Peyer's patch (tissue), 4 donors: ENCODE measurements around the gene ENTPD1. TPM values are rescaled to one million over a fixed set of nuclear protein-coding genes. Genes with fewer than 3 reads are reported as not detected.
"Not testable (repeated sequence)": the region's sequence is repeated elsewhere in the genome, so short reads cannot be mapped to it uniquely, and the experiment has no call there.

Experiments
- DNase-seq, 3 donors: peaks; one replicate each; pipeline ENCODE4 v3.0.0-alpha.2; 2017 to 2019
- H3K27ac ChIP-seq, 4 donors: fragments of 200-600 bp; sonication (generic); one replicate each; pipeline ENCODE4 v1.5.1; 2016 to 2019
- H3K27me3 ChIP-seq, 2 donors: fragments of 200-600 bp; sonication (generic); one replicate each; pipeline ENCODE4 v1.5.1; 2019
- H3K36me3 ChIP-seq, 3 donors: fragments of 200-600 bp; sonication (generic); one replicate each; pipeline ENCODE4 v1.5.1; 2016 to 2019
- H3K4me1 ChIP-seq, 4 donors: fragments of 200-600 bp; sonication (generic); one replicate each; pipeline ENCODE4 v1.5.1; 2016 to 2019
- H3K4me3 ChIP-seq, 4 donors: fragments of 200-600 bp; sonication (generic); 1 replicate in 3 of 4; 2 replicates in 1 of 4; pipeline ENCODE4 v1.5.1; 2016 to 2019; ENCODE audit warnings: mild to moderate bottlenecking in 1 of 4
- H3K9me3 ChIP-seq, 4 donors: fragments of 200-600 bp; sonication (generic); one replicate each; pipeline ENCODE4 v1.5.1; 2016 to 2019; ENCODE audit warnings: mild to moderate bottlenecking in 1 of 4
- POLR2A ChIP-seq, 2 donors: fragments of 450-650 bp; IDR thresholded peaks; one replicate each; pipeline ENCODE4 v1.5.1; 2017; ENCODE audit warnings: antibody characterized with exemption in 2 of 2, mild to moderate bottlenecking in 2 of 2, moderate library complexity in 2 of 2
- total RNA-seq, 4 donors: library from RNA; depleted of rRNA; stranded (reverse); fragments of >200 nt; gene quantifications; one replicate each; pipeline ENCODE4 v1.1.0, GENCODE V29; 2016
- TF ChIP-seq, protein P1 (sequence below), 6 experiments: fragments of 450-650 bp in 4 of 6; fragments of 200-600 bp in 2 of 6; sonication (generic) in 1 of 6; IDR thresholded peaks; one replicate each; pipeline ENCODE4 v1.5.1; 2017 to 2019; ENCODE audit warnings: antibody characterized with exemption in 6 of 6, mild to moderate bottlenecking in 3 of 6, moderate library complexity in 1 of 6

ENTPD1 gene
- total RNA-seq, 4 donors from 2014 or later = 5.8 to 73.4 (median 16.8) TPM

DNA sequence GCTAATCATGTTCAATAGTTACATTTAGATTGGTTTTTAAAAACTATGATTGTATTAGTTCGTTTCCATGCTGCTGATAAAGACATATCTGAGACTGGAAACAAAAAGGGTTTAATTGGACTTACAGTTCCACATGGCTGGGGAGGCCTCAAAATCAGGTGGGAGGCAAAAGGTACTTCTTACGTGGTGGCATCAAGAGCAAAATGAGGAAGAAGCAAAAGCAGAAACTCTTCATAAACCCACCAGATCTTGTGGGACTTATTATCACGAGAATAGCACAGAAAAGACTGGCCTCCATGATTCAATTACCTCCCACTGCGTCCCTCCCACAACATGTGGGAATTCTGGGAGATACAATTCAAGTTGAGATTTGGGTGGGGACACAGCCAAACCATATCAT lies 117.7 kb downstream of the ENTPD1 start:
- no peaks in the 10 kb centered on the region for H3K4me1 ChIP-seq
- peaks cover 0 to 6% (median 0%) of the 10 kb centered on the region in 4 donors for H3K9me3 ChIP-seq
- peaks cover 0 to 4% (median 0%) of the 10 kb centered on the region in 3 donors for H3K36me3 ChIP-seq
- no peak for DNase-seq
- H3K27me3 ChIP-seq = no peaks in the 10 kb centered on the region
- no peak overlapping the region for H3K4me3 ChIP-seq
- H3K27ac ChIP-seq = no peak overlapping the region
- TF ChIP-seq POLR2A (IDR thresholded peaks at IDR 0.05) = no peak
- TF ChIP-seq, protein P1, sequence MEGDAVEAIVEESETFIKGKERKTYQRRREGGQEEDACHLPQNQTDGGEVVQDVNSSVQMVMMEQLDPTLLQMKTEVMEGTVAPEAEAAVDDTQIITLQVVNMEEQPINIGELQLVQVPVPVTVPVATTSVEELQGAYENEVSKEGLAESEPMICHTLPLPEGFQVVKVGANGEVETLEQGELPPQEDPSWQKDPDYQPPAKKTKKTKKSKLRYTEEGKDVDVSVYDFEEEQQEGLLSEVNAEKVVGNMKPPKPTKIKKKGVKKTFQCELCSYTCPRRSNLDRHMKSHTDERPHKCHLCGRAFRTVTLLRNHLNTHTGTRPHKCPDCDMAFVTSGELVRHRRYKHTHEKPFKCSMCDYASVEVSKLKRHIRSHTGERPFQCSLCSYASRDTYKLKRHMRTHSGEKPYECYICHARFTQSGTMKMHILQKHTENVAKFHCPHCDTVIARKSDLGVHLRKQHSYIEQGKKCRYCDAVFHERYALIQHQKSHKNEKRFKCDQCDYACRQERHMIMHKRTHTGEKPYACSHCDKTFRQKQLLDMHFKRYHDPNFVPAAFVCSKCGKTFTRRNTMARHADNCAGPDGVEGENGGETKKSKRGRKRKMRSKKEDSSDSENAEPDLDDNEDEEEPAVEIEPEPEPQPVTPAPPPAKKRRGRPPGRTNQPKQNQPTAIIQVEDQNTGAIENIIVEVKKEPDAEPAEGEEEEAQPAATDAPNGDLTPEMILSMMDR (IDR thresholded peaks at IDR 0.05) = no peak

DNA sequence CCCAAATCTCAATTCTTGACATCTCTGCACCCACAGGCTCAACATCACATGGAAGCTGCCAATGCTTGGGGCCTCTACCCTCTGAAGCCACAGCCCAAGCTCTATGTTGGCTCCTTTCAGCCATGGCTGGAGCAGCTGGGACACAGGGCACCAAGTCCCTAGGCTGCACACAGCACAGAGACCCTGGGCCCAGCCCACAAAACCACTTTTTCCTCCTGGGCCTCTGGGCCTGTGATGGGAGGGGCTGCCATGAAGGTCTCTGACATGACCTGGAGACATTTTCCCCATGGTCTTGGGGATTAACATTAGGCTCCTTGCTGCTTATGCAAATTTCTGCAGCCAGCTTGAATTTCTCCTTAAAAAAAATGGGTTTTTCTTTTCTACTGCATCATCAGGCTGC lies 118.8 kb downstream of the ENTPD1 start:
- not testable (repeated sequence) for H3K4me3 ChIP-seq, DNase-seq, H3K27ac ChIP-seq, H3K36me3 ChIP-seq, H3K4me1 ChIP-seq, H3K9me3 ChIP-seq, H3K27me3 ChIP-seq

DNA sequence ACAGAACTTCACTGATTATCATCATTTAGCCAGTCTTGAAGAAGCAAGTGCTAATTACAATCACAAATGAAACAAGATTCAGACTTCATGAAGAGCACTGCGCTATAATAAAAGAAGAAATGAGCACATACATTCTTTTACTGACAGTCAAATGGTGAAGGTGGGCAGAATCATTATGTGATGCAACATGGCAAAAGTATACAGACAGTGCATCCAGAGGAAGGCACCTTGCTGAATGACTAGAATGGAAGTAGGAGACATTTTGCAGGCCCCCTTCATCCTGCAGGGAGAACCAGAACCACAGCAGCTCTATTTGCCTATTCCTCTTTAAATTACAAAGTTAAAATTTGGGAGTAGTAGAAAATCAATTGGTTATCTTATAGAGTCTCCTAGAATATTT lies 120.8 kb downstream of the ENTPD1 start:
- H3K27ac ChIP-seq = no peak overlapping the region
- H3K4me3 ChIP-seq = no peak overlapping the region
- H3K4me1 ChIP-seq = no peaks in the 10 kb centered on the region
- no peaks in the 10 kb centered on the region for H3K27me3 ChIP-seq
- TF ChIP-seq POLR2A (IDR thresholded peaks at IDR 0.05) = no peak
- TF ChIP-seq, protein P1 (IDR thresholded peaks at IDR 0.05) = no peak
- H3K9me3 ChIP-seq = peaks cover 0 to 6% (median 0%) of the 10 kb centered on the region in 4 donors
- H3K36me3 ChIP-seq = peaks cover 0 to 4% (median 0%) of the 10 kb centered on the region in 3 donors
- DNase-seq = no peak

DNA sequence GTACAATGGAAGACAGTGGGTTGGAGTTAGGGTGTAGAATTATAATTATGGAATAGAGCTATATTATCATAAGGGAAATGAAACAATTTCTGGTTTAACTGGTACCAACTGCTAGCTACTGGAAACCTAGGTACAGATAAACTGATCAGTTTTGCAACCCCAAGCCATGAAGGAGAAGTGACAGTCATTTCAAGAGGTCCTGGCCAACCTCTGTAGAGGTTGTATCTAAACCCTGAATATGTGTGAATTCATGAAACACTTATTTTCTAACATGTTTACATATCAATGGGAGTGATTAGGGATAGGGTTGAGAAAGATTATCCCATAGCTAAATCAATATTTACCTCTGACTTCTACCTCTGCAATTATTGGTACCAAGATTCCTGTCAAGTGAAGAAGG lies 121.9 kb downstream of the ENTPD1 start:
- Histone ChIP-seq H3K27me3 (no peaks in the 10 kb centered on the region), H3K4me3 (no peak overlapping the region), H3K4me1 (no peaks in the 10 kb centered on the region), H3K36me3 (peaks cover 0 to 4% (median 0%) of the 10 kb centered on the region in 3 donors), H3K27ac (no peak overlapping the region), H3K9me3 (peaks cover 0 to 6% (median 0%) of the 10 kb centered on the region in 4 donors)
- no peak for DNase-seq
- TF ChIP-seq POLR2A (IDR thresholded peaks at IDR 0.05) = no peak
- TF ChIP-seq, protein P1 (IDR thresholded peaks at IDR 0.05) = no peak

DNA sequence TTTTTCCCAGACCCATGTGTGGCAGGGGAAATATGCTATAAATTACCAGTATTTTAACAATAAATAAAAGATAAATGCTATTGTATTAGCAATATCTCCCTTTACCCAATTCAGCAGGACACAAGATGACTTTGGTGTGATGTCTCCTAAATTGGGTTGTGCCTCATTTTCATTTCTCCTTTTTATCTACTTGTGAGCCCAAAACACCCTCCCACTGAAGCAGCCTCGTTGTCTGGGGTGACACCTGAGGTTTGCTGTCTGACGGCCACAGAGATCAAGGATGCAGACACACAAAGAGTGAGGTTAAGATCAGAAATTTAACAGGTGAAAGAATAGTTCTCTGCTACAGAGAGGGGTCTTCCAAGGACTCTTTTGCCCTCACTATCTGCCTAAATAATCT lies 124.7 kb downstream of the ENTPD1 start:
- H3K9me3 ChIP-seq = no peaks in the 10 kb centered on the region
- no peak overlapping the region for H3K27ac ChIP-seq
- TF ChIP-seq, protein P1 (IDR thresholded peaks at IDR 0.05) = no peak
- TF ChIP-seq POLR2A (IDR thresholded peaks at IDR 0.05) = no peak
- H3K27me3 ChIP-seq = no peaks in the 10 kb centered on the region
- no peaks in the 10 kb centered on the region for H3K4me1 ChIP-seq
- no peak overlapping the region for H3K4me3 ChIP-seq
- DNase-seq = no peak
- no peaks in the 10 kb centered on the region for H3K36me3 ChIP-seq

DNA sequence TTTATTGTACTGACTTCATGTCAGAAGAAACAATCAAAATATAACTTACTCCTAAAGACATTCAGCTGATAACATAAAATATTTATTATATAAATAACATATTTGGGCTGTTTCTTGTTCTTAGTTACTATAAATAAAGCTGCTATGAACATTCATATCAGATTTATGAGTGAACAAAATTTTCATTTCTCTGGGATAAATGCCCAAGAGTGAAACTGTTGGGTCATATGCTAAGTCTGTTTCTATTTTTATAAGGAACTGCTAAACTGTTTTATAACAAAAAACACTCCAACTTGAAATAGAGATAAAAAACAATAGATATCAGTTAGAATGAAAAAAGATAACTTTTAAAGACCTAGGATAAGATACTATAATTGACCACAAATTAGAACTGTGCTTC lies 125.4 kb downstream of the ENTPD1 start:
- Histone ChIP-seq H3K4me3 (no peak overlapping the region), H3K9me3 (no peaks in the 10 kb centered on the region), H3K27me3 (no peaks in the 10 kb centered on the region), H3K4me1 (no peaks in the 10 kb centered on the region), H3K36me3 (no peaks in the 10 kb centered on the region), H3K27ac (no peak overlapping the region)
- TF ChIP-seq POLR2A (IDR thresholded peaks at IDR 0.05) = no peak
- no peak for DNase-seq

DNA sequence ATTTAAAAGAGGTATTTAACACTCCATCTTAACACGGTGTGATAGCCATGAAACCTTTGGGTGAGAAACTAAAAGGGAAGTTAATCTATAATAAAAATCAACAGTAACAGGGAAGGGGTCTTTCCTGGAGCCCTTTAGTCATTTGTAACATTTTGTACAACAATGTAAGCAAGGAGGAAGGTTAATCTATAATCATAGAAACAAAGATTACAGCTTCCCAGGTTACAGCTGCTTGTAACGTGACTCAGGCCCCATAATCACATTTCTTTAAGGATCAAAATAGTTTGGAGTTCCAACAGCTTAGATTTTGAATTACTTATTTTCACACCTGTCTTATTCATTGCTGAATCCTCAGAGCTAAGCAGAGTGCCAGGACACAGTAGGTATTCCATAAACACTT lies 133.9 kb downstream of the ENTPD1 start:
- Histone ChIP-seq H3K27me3 (no peaks in the 10 kb centered on the region), H3K4me3 (no peak overlapping the region), H3K4me1 (no peaks in the 10 kb centered on the region), H3K9me3 (no peaks in the 10 kb centered on the region), H3K36me3 (no peaks in the 10 kb centered on the region), H3K27ac (no peak overlapping the region)
- TF ChIP-seq, protein P1 (IDR thresholded peaks at IDR 0.05) = no peak
- no peak for TF ChIP-seq POLR2A (IDR thresholded peaks at IDR 0.05)
- DNase-seq = no peak
